ENCODE results near the gene SEC62. TPM values are rescaled to one million over a fixed set of nuclear protein-coding genes. Genes with fewer than 3 reads are reported as not detected.

Gene SEC62
- total RNA-seq, 2 experiments from 2014 or later: 64.5 to 176 TPM

DNA sequence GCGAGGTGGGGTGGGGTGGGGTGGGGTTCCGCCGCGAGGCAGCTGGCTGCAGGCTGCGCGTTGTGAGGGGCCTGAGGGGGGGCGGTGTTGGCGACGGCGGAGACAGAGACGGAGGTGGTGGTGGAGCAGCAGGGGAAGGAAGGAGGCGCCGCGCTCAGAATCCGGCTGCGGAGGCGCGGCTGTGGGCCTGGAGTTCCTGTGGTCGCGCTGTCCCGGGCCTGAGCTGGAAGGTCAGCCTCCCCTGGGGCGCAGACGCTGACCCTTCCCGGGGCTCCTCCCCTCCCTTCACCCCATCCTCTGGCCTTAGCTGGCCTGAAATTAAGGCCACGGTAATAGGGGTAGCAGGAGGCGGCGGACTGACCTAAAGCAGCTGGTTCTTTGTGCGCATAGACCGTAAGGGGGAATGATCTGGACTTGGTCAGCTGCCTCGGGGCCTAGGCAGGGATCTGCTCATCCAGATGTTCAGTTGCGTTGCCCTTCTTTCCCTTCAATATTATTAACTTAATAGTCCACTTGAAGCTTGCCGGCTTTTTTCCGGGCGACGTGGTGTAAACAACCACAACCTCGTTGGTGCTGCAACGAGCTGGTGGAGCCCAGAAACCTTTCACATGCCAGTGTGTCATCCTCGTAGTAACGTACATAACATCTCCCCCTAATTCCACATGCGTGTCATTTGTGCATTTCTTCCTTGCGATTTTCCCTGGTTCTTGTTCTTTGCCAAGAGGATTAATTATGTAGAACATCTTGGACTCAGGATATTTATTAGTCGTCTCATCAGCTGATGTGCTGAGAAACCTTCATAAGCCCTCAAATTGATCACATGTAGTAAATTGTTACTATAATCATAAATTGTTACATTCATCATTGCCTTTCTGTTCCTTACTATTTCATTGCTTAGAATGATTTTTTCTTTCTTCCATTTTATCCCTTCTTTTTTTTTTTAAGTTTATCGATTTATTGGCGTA is 626 bp downstream of the SEC62 start:
- ChIA-PET POLR2A (interaction anchor here (0.8 to 10.1 kb wide), 16 partner anchors 8 to 393 kb away, joined by 3 to 559 read pairs (median 6); no protein-coding TSS in a partner anchor), CTCF (ENCODE audit: unreplicated experiment) (interaction anchor here (0.7 to 1.9 kb wide), 8 partner anchors 10 to 72 kb away, joined by 3 to 8 read pairs (median 4); no protein-coding TSS in a partner anchor)
- TF ChIP-seq, protein P1, sequence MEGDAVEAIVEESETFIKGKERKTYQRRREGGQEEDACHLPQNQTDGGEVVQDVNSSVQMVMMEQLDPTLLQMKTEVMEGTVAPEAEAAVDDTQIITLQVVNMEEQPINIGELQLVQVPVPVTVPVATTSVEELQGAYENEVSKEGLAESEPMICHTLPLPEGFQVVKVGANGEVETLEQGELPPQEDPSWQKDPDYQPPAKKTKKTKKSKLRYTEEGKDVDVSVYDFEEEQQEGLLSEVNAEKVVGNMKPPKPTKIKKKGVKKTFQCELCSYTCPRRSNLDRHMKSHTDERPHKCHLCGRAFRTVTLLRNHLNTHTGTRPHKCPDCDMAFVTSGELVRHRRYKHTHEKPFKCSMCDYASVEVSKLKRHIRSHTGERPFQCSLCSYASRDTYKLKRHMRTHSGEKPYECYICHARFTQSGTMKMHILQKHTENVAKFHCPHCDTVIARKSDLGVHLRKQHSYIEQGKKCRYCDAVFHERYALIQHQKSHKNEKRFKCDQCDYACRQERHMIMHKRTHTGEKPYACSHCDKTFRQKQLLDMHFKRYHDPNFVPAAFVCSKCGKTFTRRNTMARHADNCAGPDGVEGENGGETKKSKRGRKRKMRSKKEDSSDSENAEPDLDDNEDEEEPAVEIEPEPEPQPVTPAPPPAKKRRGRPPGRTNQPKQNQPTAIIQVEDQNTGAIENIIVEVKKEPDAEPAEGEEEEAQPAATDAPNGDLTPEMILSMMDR (conservative IDR thresholded peaks at IDR 0.05; ENCODE audit: low read length): no peak
- TF ChIP-seq EZH2phosphoT487 (IDR thresholded peaks at IDR 0.05; ENCODE audit: borderline replicate concordance, low read depth, low read length): no peak
- peaks cover 32% of the 10 kb centered on the region; the same call in 1 of the 2 replicates for H4K20me1 ChIP-seq (ENCODE audit: insufficient read depth, low read length)
- H2AFZ ChIP-seq (ENCODE audit: low read length): no peak overlapping the region
- peaks cover 67% of the 10 kb centered on the region for H3K4me1 ChIP-seq (ENCODE audit: insufficient read depth, low read length, poor library complexity, severe bottlenecking)
- H3K79me2 ChIP-seq (ENCODE audit: insufficient read depth, low read depth, low read length): peaks cover 70% of the 10 kb centered on the region
- intact Hi-C loops (cut with micrococcal nuclease; ENCODE audit: unreplicated experiment): loop anchor here (1.0 to 2.0 kb wide), 7 partner anchors 22 to 392 kb away; partner anchors contain the start of gene TERC
- no TSS peak for BruUV-seq (replicated peaks)
- H3K27ac ChIP-seq (ENCODE audit: low read depth, low read length, poor library complexity, severe bottlenecking): peak overlapping the region; percentile 88
- peaks cover 46% of the 10 kb centered on the region for H3K36me3 ChIP-seq (ENCODE audit: insufficient read depth, low read length)
- peak overlapping the region; percentile 81 for H3K4me3 ChIP-seq (ENCODE audit: low read depth, low read length, poor library complexity, severe bottlenecking)
- H3K9me3 ChIP-seq (ENCODE audit: low read length): peaks cover 6% of the 10 kb centered on the region; the same call in 1 of the 2 replicates
- H3K4me2 ChIP-seq (ENCODE audit: low read length): peak overlapping the region; percentile 90
- peak; percentile 54 for DNase-seq (ENCODE audit: low spot score)
- H3K9me2 ChIP-seq (ENCODE audit: insufficient read depth, low read length): no peaks in the 10 kb centered on the region

DNA sequence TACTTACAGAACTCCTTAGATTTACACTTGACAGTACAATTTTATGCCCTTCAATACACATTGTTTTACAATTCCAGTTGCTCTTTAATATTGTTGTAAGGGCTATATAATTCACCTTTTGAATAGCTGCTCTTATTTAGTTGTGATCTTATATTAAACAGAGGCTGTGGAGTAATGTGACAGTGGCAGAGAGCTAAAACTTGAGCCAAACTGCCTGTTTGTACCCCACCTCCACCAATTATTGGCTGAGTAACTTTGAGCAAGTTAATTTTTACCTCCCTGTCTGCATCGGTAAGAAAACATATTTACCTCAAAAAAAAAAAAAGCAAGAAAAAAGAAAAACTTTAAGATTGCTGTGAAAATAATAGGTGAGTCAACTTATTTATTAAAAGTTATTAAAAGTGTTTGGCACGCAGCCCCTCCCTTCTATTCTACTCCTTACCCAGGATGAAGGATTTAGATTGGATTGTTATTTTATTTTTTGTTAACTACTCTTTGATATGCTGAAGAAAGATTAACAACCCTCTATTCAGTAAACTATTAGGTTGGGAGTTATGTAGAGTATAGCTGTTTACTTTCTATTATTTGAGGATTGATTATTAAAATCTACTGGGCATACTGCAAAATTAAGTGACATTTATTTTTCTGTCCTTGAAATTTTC is 1.7 kb downstream of the SEC62 start:
- POLR2A ChIA-PET: interaction anchor here (0.6 to 10.1 kb wide), 16 partner anchors 8 to 821 kb away, joined by 3 to 559 read pairs (median 6); no protein-coding TSS in a partner anchor
- intact Hi-C loops (cut with micrococcal nuclease; ENCODE audit: unreplicated experiment): no loop called here

More for the DNA sequence above, 1.7 kb downstream of the SEC62 start:
- Histone ChIP-seq H4K20me1 (ENCODE audit: insufficient read depth, low read length) (peaks cover 32% of the 10 kb centered on the region; the same call in 1 of the 2 replicates), H3K4me3 (ENCODE audit: low read depth, low read length, poor library complexity, severe bottlenecking) (peak overlapping the region; percentile 81), H3K4me1 (ENCODE audit: insufficient read depth, low read length, poor library complexity, severe bottlenecking) (peaks cover 66% of the 10 kb centered on the region), H2AFZ (ENCODE audit: low read length) (no peak overlapping the region), H3K27ac (ENCODE audit: low read depth, low read length, poor library complexity, severe bottlenecking) (peak overlapping the region; percentile 88), H3K79me2 (ENCODE audit: insufficient read depth, low read depth, low read length) (peaks cover 81% of the 10 kb centered on the region), H3K4me2 (ENCODE audit: low read length) (peak overlapping the region; percentile 90), H3K9me3 (ENCODE audit: low read length) (peaks cover 6% of the 10 kb centered on the region; the same call in 1 of the 2 replicates), H3K36me3 (ENCODE audit: insufficient read depth, low read length) (peaks cover 57% of the 10 kb centered on the region), H3K9me2 (ENCODE audit: insufficient read depth, low read length) (no peaks in the 10 kb centered on the region)
- BruUV-seq (replicated peaks): TSS peak; percentile 31
- no peak for DNase-seq (ENCODE audit: low spot score)
- CTCF ChIA-PET (ENCODE audit: unreplicated experiment): interaction anchor here (1.0 kb wide), 1 partner anchor 26 kb away, joined by 4 read pairs; no protein-coding TSS in a partner anchor
- TF ChIP-seq, protein P1 (conservative IDR thresholded peaks at IDR 0.05; ENCODE audit: low read length): no peak
- TF ChIP-seq EZH2phosphoT487 (IDR thresholded peaks at IDR 0.05; ENCODE audit: borderline replicate concordance, low read depth, low read length): no peak

All from OCI-LY7 (cell line).